ENCODE results near the gene RELB.

GRCh38 chr19:45025264-45025663 lies 24.0 kb downstream of the RELB start:
- TF ChIP-seq CTCF (IDR thresholded peaks at IDR 0.05): no peak
- no peak for TF ChIP-seq POLR2A (IDR thresholded peaks at IDR 0.05)
- no peak for TF ChIP-seq EP300 (IDR thresholded peaks at IDR 0.05)
